K562 (cell line): ENCODE data around the gene NRROS.

Source experiments
- CTCF ChIP-seq, 3 experiments: IDR thresholded peaks in 2 of 3; conservative IDR thresholded peaks in 1 of 3; 2 replicates each; pipeline ENCODE4 v1.5.1; 2011 to 2012; ENCODE audit warnings: low read length in 3 of 3, mild to moderate bottlenecking in 3 of 3, control low read depth in 2 of 3, improper control_type of control experiment in 1 of 3, inconsistent platforms in 1 of 3, low read depth in 1 of 3, mixed read lengths in 1 of 3, moderate library complexity in 1 of 3; ENCODE audit not compliant: insufficient read depth in 2 of 3
- EZH2 ChIP-seq: IDR thresholded peaks from 2 replicates; pipeline ENCODE4 v1.6.1; 2012; ENCODE audit warnings: low read depth, mild to moderate bottlenecking, inconsistent platforms, low read length, borderline replicate concordance
- GATA2 ChIP-seq: sonication (generic); formaldehyde crosslinking; IDR thresholded peaks from 2 replicates; pipeline ENCODE4 v1.4.0; 2020; ENCODE audit warnings: mild to moderate bottlenecking, missing genetic modification reagents
- HCFC1 ChIP-seq: IDR thresholded peaks from 2 replicates; pipeline ENCODE4 v1.6.1; 2012; ENCODE audit warnings: low read depth, low read length, improper control_type of control experiment
- HOMEZ ChIP-seq: fragments of 250-450 bp; sonication (Bioruptor Pico); IDR thresholded peaks from 2 replicates; pipeline ENCODE4 v1.4.0; 2020; ENCODE audit warnings: mild to moderate bottlenecking, moderate library complexity
- SREBF2 ChIP-seq: sonication (generic); formaldehyde crosslinking; IDR thresholded peaks from 2 replicates; pipeline ENCODE4 v1.4.0; 2020; ENCODE audit warnings: mild to moderate bottlenecking, missing genetic modification reagents
- TBP ChIP-seq: optimal IDR thresholded peaks from 2 replicates; pipeline ENCODE3; 2011; ENCODE audit warnings: low read depth, low read length, improper control_type of control experiment
- ZNF384 ChIP-seq: IDR thresholded peaks from 2 replicates; pipeline ENCODE4 v1.6.1; 2012; ENCODE audit warnings: low read depth, low read length, improper control_type of control experiment

GRCh38 chr3:196611761-196612483, 27.6 kb upstream of the NRROS start:
- peak; percentile 84 for TF ChIP-seq GATA2 (CRISPR knock-in tag)
- no peak for TF ChIP-seq HCFC1
- TF ChIP-seq HOMEZ: no peak
- TF ChIP-seq ZNF384: no peak
- TF ChIP-seq TBP: no peak
- TF ChIP-seq SREBF2 (CRISPR knock-in tag): no peak
- TF ChIP-seq CTCF (IDR thresholded peaks at IDR 0.05 in 2 of 3, conservative IDR thresholded peaks at IDR 0.05 in 1 of 3; ENCODE audit: insufficient read depth in 2 of 3, low read depth in 1 of 3, low read length in 3 of 3): no peak
- no peak for TF ChIP-seq EZH2
